Psoas muscle (tissue), 8 donors: Measurements from ENCODE around the gene FAT3. TPM values are rescaled to one million over a fixed set of nuclear protein-coding genes. Genes with fewer than 3 reads are reported as not detected.

Experiments
- ATAC-seq, 4 donors: fragments of 200-7000 bp; cut with Tn5 transposase; one replicate each; pipeline ENCODE4 v1.9.1; 2020; ENCODE audit warnings: moderate library complexity in 3 of 4, mild to moderate bottlenecking in 2 of 4
- DNase-seq, 2 donors: peaks; one replicate each; pipeline ENCODE4 v3.0.0-alpha.2; 2020
- H3K27ac ChIP-seq: fragments of 200-600 bp; one replicate; pipeline ENCODE4 v1.8.0; 2022
- H3K27me3 ChIP-seq, 3 donors: fragments of 200-600 bp in 1 of 3; one replicate each; pipeline versions ENCODE4 v1.6.1 to v1.8.0; 2013 to 2022; ENCODE audit warnings: low read length in 2 of 3, mild to moderate bottlenecking in 2 of 3, moderate library complexity in 1 of 3; ENCODE audit not compliant: insufficient read depth in 3 of 3
- H3K36me3 ChIP-seq, 2 donors: fragments of 200-600 bp in 1 of 2; one replicate each; pipeline versions ENCODE4 v1.6.1 to v1.8.0; 2013 to 2022; ENCODE audit warnings: low read depth in 1 of 2, mild to moderate bottlenecking in 1 of 2, moderate library complexity in 1 of 2; ENCODE audit not compliant: insufficient read depth in 1 of 2
- H3K4me1 ChIP-seq: fragments of 200-600 bp; one replicate; pipeline ENCODE4 v1.8.0; 2022
- H3K4me3 ChIP-seq: fragments of 200-600 bp; one replicate; pipeline ENCODE4 v1.8.0; 2022; ENCODE audit warnings: mild to moderate bottlenecking
- H3K9me3 ChIP-seq: fragments of 200-600 bp; one replicate; pipeline ENCODE4 v1.8.0; 2022
- CTCF ChIP-seq: fragments of 200-600 bp; IDR thresholded peaks from one replicate; pipeline ENCODE4 v1.8.0; 2022; ENCODE audit warnings: antibody characterized with exemption
- WGBS, 3 donors: extraction: QIAGEN DNeasy Blood & Tissue Kit; methylation state at CpG; one replicate each; pipeline versions ENCODE4 v1.1.6 to v1.1.7; 2013; 5-methylcytosine and 5-hydroxymethylcytosine counted together
- intact Hi-C, 2 donors: fragments of 100-400 bp; cut with DNase I; formaldehyde crosslinking; loops; one replicate each; pipeline versions ENCODE4 v1.11.0 to v1.14.2; 2022
- polyA plus RNA-seq, 3 donors: library from polyadenylated mRNA; stranded (reverse); fragments of 200-250 nt; gene quantifications; one replicate each; pipeline ENCODE4 v1.2.3, GENCODE V29; 2013
- total RNA-seq, 4 donors: library from RNA; stranded (reverse); fragmentation: NEBNext Ultra II Directional in 2 of 4; extraction: Animal tissue kit (Norgen Biotek cat#: 25700) in 2 of 4; gene quantifications; one replicate each; pipeline versions ENCODE4 v1.2.1 to v1.2.4, GENCODE V29; 2021 to 2023
- donor health status: healthy with polysubstance abuse.
- donor health status: DM: no; HTN: no; CAD: no; lungs with moderate emphysema.
- donor health status: Bipolar disorder and iron deficiency.
- donor health status: healthy.
- donor health status: DM: yes; HTN: yes; CAD: no.
- donor health status: DM: no; HTN: no; CAD: no.
- donor health status: DM: no; HTN: no; CAD: no.
- donor health status: DM: yes; HTN: yes; CAD: no.

The FAT3 gene
- total and polyA plus RNA-seq, 7 donors: 0.01 to 0.92 (median 0.08) TPM

- peaks cover 0 to 8% (median 2%) of the 10 kb centered on the region in 3 donors for H3K27me3 ChIP-seq
- no peaks in the 10 kb centered on the region for H3K9me3 ChIP-seq
- TF ChIP-seq CTCF: no peak
- intact Hi-C loops: no loop called here
- no peak for DNase-seq
- no peak for ATAC-seq
- H3K4me3 ChIP-seq: no peak overlapping the region
- 17 to 43% (median 27%) methylated on average over 1 of the region's 1 CpG for WGBS, 3 donors
- no peak overlapping the region for H3K27ac ChIP-seq
- H3K36me3 ChIP-seq: no peaks in the 10 kb centered on the region
- H3K4me1 ChIP-seq: no peaks in the 10 kb centered on the region
These were observed 16.3 kb downstream of the FAT3 start for GRCh38 chr11:92240916-92241315.

GRCh38 chr11:92245700-92246271, 21.2 kb downstream of the FAT3 start:
- Histone ChIP-seq H3K36me3 (no peaks in the 10 kb centered on the region), H3K27ac (no peak overlapping the region), H3K4me1 (no peaks in the 10 kb centered on the region), H3K9me3 (no peaks in the 10 kb centered on the region), H3K27me3 (peaks cover 0 to 10% (median 2%) of the 10 kb centered on the region in 3 donors), H3K4me3 (no peak overlapping the region)
- WGBS, 3 donors: 86 to 89% (median 88%) methylated on average over 5 of the region's 5 CpGs
- no peak for ATAC-seq
- intact Hi-C loops: no loop called here
- no peak for DNase-seq
- no peak for TF ChIP-seq CTCF

- TF ChIP-seq CTCF: no peak
- H3K4me3 ChIP-seq: no peak overlapping the region
- H3K9me3 ChIP-seq: no peaks in the 10 kb centered on the region
- intact Hi-C loops: no loop called here
- no peak for ATAC-seq
- H3K27ac ChIP-seq: no peak overlapping the region
- peaks cover 0 to 10% (median 2%) of the 10 kb centered on the region in 3 donors for H3K27me3 ChIP-seq
- no peaks in the 10 kb centered on the region for H3K4me1 ChIP-seq
- no peak for DNase-seq
- no peaks in the 10 kb centered on the region for H3K36me3 ChIP-seq
These were observed 22.0 kb downstream of the FAT3 start for GRCh38 chr11:92246630-92247029.

- intact Hi-C loops: no loop called here
- WGBS, 3 donors: 48 to 64% (median 51%) methylated on average over 7 of the region's 7 CpGs
- Histone ChIP-seq H3K27ac (no peak overlapping the region), H3K9me3 (no peaks in the 10 kb centered on the region), H3K36me3 (no peaks in the 10 kb centered on the region), H3K27me3 (peaks cover 0 to 6% (median 2%) of the 10 kb centered on the region in 3 donors), H3K4me1 (no peaks in the 10 kb centered on the region), H3K4me3 (no peak overlapping the region)
- ATAC-seq: no peak
- no peak for DNase-seq
- TF ChIP-seq CTCF: no peak
These were observed 24.6 kb downstream of the FAT3 start for GRCh38 chr11:92249156-92249753.

- Histone ChIP-seq H3K4me3 (no peak overlapping the region), H3K4me1 (no peaks in the 10 kb centered on the region), H3K27me3 (peaks cover 0 to 2% (median 0%) of the 10 kb centered on the region in 3 donors), H3K36me3 (no peaks in the 10 kb centered on the region), H3K27ac (no peak overlapping the region), H3K9me3 (no peaks in the 10 kb centered on the region)
- intact Hi-C loops: no loop called here
- WGBS, 3 donors: 86 to 93% (median 87%) methylated on average over 1 of the region's 1 CpG
- ATAC-seq: no peak
- no peak for DNase-seq
- TF ChIP-seq CTCF: no peak
These were observed 27.4 kb downstream of the FAT3 start for GRCh38 chr11:92251980-92252379.
